ENCODE results near the gene HOOK2. TPM values are rescaled to one million over a fixed set of nuclear protein-coding genes. Genes with fewer than 3 reads are reported as not detected.

The HOOK2 gene
- total and polyA plus RNA-seq, 2 of the 4 experiments (the other 2 are of a cell fraction) = 7.5 to 21.6 TPM

GRCh38 chr19:12770922-12771321 is 4.4 kb downstream of the HOOK2 start:
- BruUV-seq (replicated peaks) = no TSS peak
- dilution Hi-C loops (cut with HindIII; ENCODE audit: low sequenced_read_pairs, unreplicated experiment) = no loop called here
- Histone ChIP-seq H3K14ac (replicated peaks; ENCODE audit: low read depth, low read length) (no peak overlapping the region), H3K9me3 (ENCODE audit: control insufficient read depth, insufficient read depth, low read length) (no peaks in the 10 kb centered on the region), H4K8ac (ENCODE audit: low read depth in 2 of 2, low read length in 2 of 2) (no peak overlapping the region), H3K79me1 (ENCODE audit: low read depth in 1 of 2, low read length in 2 of 2) (peaks cover 0 to 6% of the 10 kb centered on the region in 2 experiments; a peak in 3 of 4 replicates), H4K91ac (ENCODE audit: insufficient read depth, low read depth, low read length) (no peak overlapping the region), H3K18ac (ENCODE audit: low read depth, low read length) (no peak overlapping the region), H4K5ac (ENCODE audit: low read depth, low read length) (no peak overlapping the region), H2AK5ac (ENCODE audit: low read depth, low read length) (no peak overlapping the region), H2BK120ac (ENCODE audit: low read depth, low read length) (no peak overlapping the region), H3K9ac (ENCODE audit: low read depth, low read length) (no peak overlapping the region), H2BK15ac (ENCODE audit: low read depth, low read length) (no peak overlapping the region), H3K4me2 (ENCODE audit: low read depth, low read length) (no peak overlapping the region), H2AK9ac (replicated peaks; ENCODE audit: low read depth, low read length, poor library complexity) (no peak overlapping the region), H3K27me3 (ENCODE audit: control insufficient read depth, insufficient read depth, low read length) (no peaks in the 10 kb centered on the region), H2BK20ac (ENCODE audit: low read depth, low read length) (no peak overlapping the region), H3K9me1 (ENCODE audit: insufficient read depth, low read length) (peaks cover 7% of the 10 kb centered on the region), H3K36me3 (ENCODE audit: control insufficient read depth, insufficient read depth, low read length) (no peaks in the 10 kb centered on the region; the same call in 1 of the 2 replicates), H2BK5ac (ENCODE audit: low read depth, low read length, poor library complexity, severe bottlenecking) (no peak overlapping the region), H4K20me1 (ENCODE audit: insufficient read depth, low read length) (0 out of 2 replicates have a peak, but pooled peaks cover 2% of the 10 kb centered on the region), H2AFZ (replicated peaks; ENCODE audit: low read length, poor library complexity) (no peak overlapping the region), H3K4me3 (ENCODE audit: insufficient read depth, low read depth, low read length) (no peak overlapping the region), H3K4ac (ENCODE audit: low read depth, low read length) (no peak overlapping the region), H3K4me1 (ENCODE audit: control insufficient read depth, insufficient read depth, low read length) (0 out of 2 replicates have a peak, but pooled peaks cover 3% of the 10 kb centered on the region), H3K23ac (ENCODE audit: low read depth, low read length) (no peak overlapping the region), H3K56ac (ENCODE audit: extremely low read depth, insufficient read depth, low read length) (no peak overlapping the region), H3K27ac (ENCODE audit: insufficient read depth, low read length) (no peak overlapping the region)
- ATAC-seq (ENCODE audit: low read depth) = no peak
- intact Hi-C loops (cut with micrococcal nuclease) = no loop called here
- whole genome bisulfite sequencing, 2 experiments (ENCODE audit: extremely low coverage in 2 of 2, insufficient read length in 1 of 2) = 83% methylated on average over 1 of the region's 13 CpGs; no CpG with 5 or more reads in 1 of the 2 experiments
- in situ Hi-C loops (cut with MboI; ENCODE audit: low sequenced_read_pairs) = loop anchor here (5.0 kb wide), 1 partner anchor 66 kb away; the partner anchor contains the start of gene MAST1
- TF ChIP-seq POLR2A (IDR thresholded peaks at IDR 0.05; ENCODE audit: low read depth, low read length) (no peak), MXI1 (IDR thresholded peaks at IDR 0.05; ENCODE audit: borderline replicate concordance, low read depth, low read length) (no peak), ELK1 (IDR thresholded peaks at IDR 0.05; ENCODE audit: borderline replicate concordance, low read depth, low read length) (no peak)
- TF ChIP-seq, protein P1, sequence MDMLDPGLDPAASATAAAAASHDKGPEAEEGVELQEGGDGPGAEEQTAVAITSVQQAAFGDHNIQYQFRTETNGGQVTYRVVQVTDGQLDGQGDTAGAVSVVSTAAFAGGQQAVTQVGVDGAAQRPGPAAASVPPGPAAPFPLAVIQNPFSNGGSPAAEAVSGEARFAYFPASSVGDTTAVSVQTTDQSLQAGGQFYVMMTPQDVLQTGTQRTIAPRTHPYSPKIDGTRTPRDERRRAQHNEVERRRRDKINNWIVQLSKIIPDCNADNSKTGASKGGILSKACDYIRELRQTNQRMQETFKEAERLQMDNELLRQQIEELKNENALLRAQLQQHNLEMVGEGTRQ (IDR thresholded peaks at IDR 0.05; ENCODE audit: low read depth, low read length) = no peak
- CTCF ChIA-PET = no interaction called here
- DNase-seq = no peak
- POLR2A ChIA-PET (ENCODE audit: unreplicated experiment) = no interaction called here
